Testis (tissue), 3 donors: Measurements from ENCODE around the gene NCR2. TPM values are rescaled to one million over a fixed set of nuclear protein-coding genes. Genes with fewer than 3 reads are reported as not detected.

Experiments
- DNase-seq: peaks from one replicate; pipeline ENCODE4 v3.0.0-alpha.2; 2019
- H3K27ac ChIP-seq, 2 donors: fragments of 200-600 bp; sonication (generic); one replicate each; pipeline ENCODE4 v1.5.1; 2019
- H3K27me3 ChIP-seq: fragments of 200-600 bp; sonication (generic); one replicate; pipeline ENCODE4 v1.5.1; 2019
- H3K36me3 ChIP-seq: fragments of 200-600 bp; sonication (generic); one replicate; pipeline ENCODE4 v1.5.1; 2017; ENCODE audit warnings: low read depth; ENCODE audit errors: missing control alignments
- H3K4me1 ChIP-seq: fragments of 200-600 bp; sonication (generic); one replicate; pipeline ENCODE4 v1.5.1; 2019
- H3K4me3 ChIP-seq, 2 donors: fragments of 200-600 bp; sonication (generic); one replicate each; pipeline ENCODE4 v1.5.1; 2017 to 2019
- H3K9me3 ChIP-seq: fragments of 200-600 bp; sonication (generic); one replicate; pipeline ENCODE4 v1.5.1; 2017
- CTCF ChIP-seq, 3 experiments: fragments of 450-650 bp in 2 of 3; fragments of 200-600 bp in 1 of 3; sonication (generic) in 1 of 3; IDR thresholded peaks; one replicate each; pipeline ENCODE4 v1.5.1; 2016 to 2019; ENCODE audit warnings: antibody characterized with exemption in 3 of 3, mild to moderate bottlenecking in 2 of 3, moderate library complexity in 1 of 3
- POLR2A ChIP-seq: fragments of 450-650 bp; IDR thresholded peaks from one replicate; pipeline ENCODE4 v1.6.1; 2017; ENCODE audit warnings: antibody characterized with exemption, mild to moderate bottlenecking, moderate library complexity
- WGBS, 2 donors: methylation state at CpG; one replicate each; pipeline ENCODE4 v1.1.5; 2018; 5-methylcytosine and 5-hydroxymethylcytosine counted together
- intact Hi-C: fragments of 100-400 bp; cut with DNase I; formaldehyde crosslinking; loops from one replicate; pipeline ENCODE4 v1.15.1; 2023; ENCODE audit warnings: low total_unique reads
- polyA plus RNA-seq: library from polyadenylated mRNA; stranded (reverse); fragments of 350-450 nt; fragmentation: Illumina TruSeq; extraction: RNeasy Lipid Tissue Mini Kit (QIAGEN cat#74804); gene quantifications from one replicate; pipeline ENCODE4 v1.2.3, GENCODE V29; 2014; ENCODE audit warnings: low read depth, low replicate concordance; ENCODE audit not compliant: insufficient read depth
- small RNA-seq, 2 donors: library from RNA; depleted of rRNA; stranded (forward); fragments of <200 nt; gene quantifications; one replicate each; pipeline ENCODE3, GENCODE V24; 2016
- total RNA-seq, 2 donors: library from RNA; depleted of rRNA; stranded (reverse); fragments of >200 nt; gene quantifications; one replicate each; pipeline ENCODE4 v1.2.3, GENCODE V29; 2016

Gene NCR2
- total and polyA plus RNA-seq, 3 donors from 2014 or later, result not detected

- H3K9me3 ChIP-seq, result no peaks in the 10 kb centered on the region
- intact Hi-C loops, result no loop called here
- 39 to 54% methylated on average over 5 of the region's 5 CpGs for WGBS, 2 donors
Observed at GRCh38 chr6:41399424-41399823, 64.0 kb downstream of the NCR2 start.

More at GRCh38 chr6:41399424-41399823, 64.0 kb downstream of the NCR2 start:
- H3K4me3 ChIP-seq, result no peak overlapping the region
- H3K27me3 ChIP-seq, result no peaks in the 10 kb centered on the region
- no peak for TF ChIP-seq POLR2A
- TF ChIP-seq CTCF (IDR thresholded peaks at IDR 0.05), result no peak
- peak overlapping the region; percentile 62 to 76 for H3K27ac ChIP-seq
- peak; percentile 47 for DNase-seq
- peaks cover 12% of the 10 kb centered on the region for H3K4me1 ChIP-seq
- H3K36me3 ChIP-seq, result no peaks in the 10 kb centered on the region

Small RNA genes within 50 kb of the gene (small RNA-seq; reads per million reads assigned to genes)
- gene RNU6-643P, result 0 reads per million in 2 donors

Other genes starting within 250 kb of the NCR2 start
- gene TREML1, start 181.3 kb upstream of the NCR2 start, total RNA-seq, result not detected
- gene TREML1, start 181.3 kb upstream of the NCR2 start, polyA plus RNA-seq, result not detected
- 1 to 10 TPM in 1 of 2 donors, under 1 TPM in 1; 0.63 to 2.2 TPM for gene TREM2, start 172.5 kb upstream of the NCR2 start, total RNA-seq
- gene TREM2, start 172.5 kb upstream of the NCR2 start, polyA plus RNA-seq, result 2.8 TPM
- gene TREML2, start 134.5 kb upstream of the NCR2 start, total RNA-seq, result 1 to 10 TPM; 1.1 to 1.8 TPM
- gene TREML2, start 134.5 kb upstream of the NCR2 start, polyA plus RNA-seq, result 5.8 TPM
- gene TREML4, start 107.3 kb upstream of the NCR2 start, total RNA-seq, result not detected
- not detected for gene TREML4, start 107.3 kb upstream of the NCR2 start, polyA plus RNA-seq
- gene TREM1, start 48.9 kb upstream of the NCR2 start, total RNA-seq, result under 1 TPM; 0.16 to 0.93 TPM
- gene TREM1, start 48.9 kb upstream of the NCR2 start, polyA plus RNA-seq, result 1.4 TPM
- gene FOXP4, start 210.8 kb downstream of the NCR2 start, total RNA-seq, result 10 to 100 TPM; 39.7 to 50.2 TPM
- gene FOXP4, start 210.8 kb downstream of the NCR2 start, polyA plus RNA-seq, result 38.0 TPM